ENCODE results near the gene ACAA1. TPM values are rescaled to one million over a fixed set of nuclear protein-coding genes. Genes with fewer than 3 reads are reported as not detected.
A peak's percentile ranks its signal among the peaks of the same experiment; 100 is the strongest.
"Not testable (repeated sequence)": the region's sequence is repeated elsewhere in the genome, so short reads cannot be mapped to it uniquely, and the experiment has no call there.

ACAA1 gene
- total RNA-seq, 1 donor, result 43.1 TPM

GRCh38 chr3:38137615-38138348, 855 bp upstream of the ACAA1 start:
- DNase-seq (ENCODE audit: low read depth in 2 of 3, low spot score in 2 of 3), result no peak

- DNase-seq (ENCODE audit: low read depth in 2 of 3, low spot score in 2 of 3), result no peak
These were observed 542 bp downstream of the ACAA1 start for GRCh38 chr3:38136393-38136776.

DNA sequence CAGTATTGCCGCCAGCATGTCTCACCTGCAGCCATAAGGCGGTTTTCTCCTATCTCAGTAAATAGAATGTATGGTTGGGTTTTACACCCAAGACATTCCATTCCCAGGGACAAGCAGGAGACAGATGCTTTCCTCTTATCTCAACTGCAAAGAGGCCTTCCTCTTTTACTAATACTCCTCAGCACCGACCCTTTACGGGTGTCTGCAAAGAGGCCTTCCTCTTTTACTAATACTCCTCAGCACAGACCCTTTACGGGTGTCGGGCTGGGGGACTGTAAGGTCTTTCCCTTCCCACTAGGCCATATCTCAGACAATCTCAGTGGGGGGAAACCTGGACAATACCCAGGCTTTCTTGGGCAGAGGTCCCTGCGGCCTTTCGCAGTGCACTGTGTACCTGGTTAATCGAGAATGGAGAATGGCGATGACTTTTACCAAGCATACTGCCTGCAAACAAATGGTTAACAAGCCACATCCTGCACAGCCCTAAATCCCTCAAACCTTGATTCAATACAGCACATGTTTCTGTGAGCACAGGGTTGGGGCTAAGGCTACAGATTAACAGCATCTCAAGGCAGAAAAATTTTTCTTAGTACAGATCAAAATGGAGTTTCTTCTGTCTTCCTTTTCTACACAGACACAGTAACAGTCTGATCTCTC, 1.2 kb downstream of the ACAA1 start:
- peak in 1 of 3 donors; percentile 56 for DNase-seq (ENCODE audit: low read depth in 2 of 3, low spot score in 2 of 3)

DNA sequence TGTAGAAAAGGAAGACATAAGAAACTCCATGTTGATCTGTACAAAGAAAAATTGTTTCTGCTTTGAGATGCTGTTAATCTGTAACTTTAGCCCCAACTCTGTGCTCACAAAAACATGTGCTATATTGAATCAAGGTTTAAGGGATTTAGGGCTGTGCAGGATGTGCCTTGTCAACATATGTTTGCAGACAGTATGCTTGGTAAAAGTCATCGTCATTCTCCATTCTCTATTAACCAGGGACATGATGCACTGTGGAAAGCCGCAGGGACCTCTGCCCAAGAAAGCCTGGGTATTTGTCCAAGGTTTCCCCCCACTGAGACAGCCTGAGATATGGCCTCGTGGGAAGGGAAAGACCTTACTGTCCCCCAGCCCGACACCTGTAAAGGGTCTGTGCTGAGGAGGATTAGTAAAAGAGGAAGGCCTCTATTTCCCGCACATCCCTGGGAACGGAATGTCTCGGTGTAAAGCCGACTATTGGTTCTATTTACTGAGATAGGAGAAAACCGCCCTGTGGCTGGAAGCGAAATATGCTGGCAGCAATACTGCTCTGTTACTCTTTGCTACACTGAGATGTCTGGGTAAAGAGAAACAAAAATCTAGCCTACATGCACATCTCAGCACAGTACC, 2.3 kb downstream of the ACAA1 start:
- DNase-seq (ENCODE audit: low read depth in 2 of 3, low spot score in 2 of 3), result not testable (repeated sequence)

- DNase-seq (ENCODE audit: low read depth in 2 of 3, low spot score in 2 of 3), result no peak
These were observed 3.1 kb downstream of the ACAA1 start for GRCh38 chr3:38133557-38134405.

GRCh38 chr3:38133209-38133556, 3.7 kb downstream of the ACAA1 start:
- no peak for DNase-seq (ENCODE audit: low read depth in 2 of 3, low spot score in 2 of 3)

DNA sequence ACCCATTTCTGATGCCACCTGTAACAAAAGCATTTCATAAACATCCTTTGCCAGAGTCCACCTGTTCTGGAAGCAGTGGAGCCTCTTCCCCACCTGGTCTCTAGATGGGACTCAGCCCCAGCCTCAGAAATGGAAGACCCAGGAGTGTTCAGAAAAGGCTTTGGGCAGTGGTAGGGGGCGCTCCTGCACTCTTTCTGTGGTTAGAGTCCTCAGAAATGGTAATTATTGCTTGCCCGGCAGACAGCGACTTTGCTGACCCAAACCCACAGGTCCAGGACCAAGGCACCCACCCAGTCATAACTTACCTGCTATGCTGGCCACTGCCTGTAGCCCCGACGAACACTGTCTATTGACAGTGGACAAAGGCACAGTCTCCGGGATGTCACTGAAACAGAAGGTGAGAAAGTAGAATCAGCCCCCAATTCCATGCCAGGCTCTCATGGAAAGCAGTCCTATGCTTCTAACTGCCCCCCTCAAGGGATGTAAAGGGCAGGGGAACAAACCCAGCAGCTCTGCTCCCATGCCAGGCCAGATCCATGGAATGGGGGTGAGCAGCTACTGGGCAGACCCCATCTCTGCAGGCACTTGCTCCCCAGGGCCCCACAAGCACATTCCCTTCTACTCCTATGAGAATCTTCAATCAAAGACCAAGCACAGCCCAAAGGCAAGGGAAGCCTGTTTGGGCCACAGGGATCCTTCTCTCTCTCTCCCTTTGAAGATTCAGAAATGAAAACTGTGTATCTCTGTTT, 5.1 kb downstream of the ACAA1 start:
- peak in 1 of 3 donors; percentile 42 for DNase-seq (ENCODE audit: low read depth in 2 of 3, low spot score in 2 of 3)

DNA sequence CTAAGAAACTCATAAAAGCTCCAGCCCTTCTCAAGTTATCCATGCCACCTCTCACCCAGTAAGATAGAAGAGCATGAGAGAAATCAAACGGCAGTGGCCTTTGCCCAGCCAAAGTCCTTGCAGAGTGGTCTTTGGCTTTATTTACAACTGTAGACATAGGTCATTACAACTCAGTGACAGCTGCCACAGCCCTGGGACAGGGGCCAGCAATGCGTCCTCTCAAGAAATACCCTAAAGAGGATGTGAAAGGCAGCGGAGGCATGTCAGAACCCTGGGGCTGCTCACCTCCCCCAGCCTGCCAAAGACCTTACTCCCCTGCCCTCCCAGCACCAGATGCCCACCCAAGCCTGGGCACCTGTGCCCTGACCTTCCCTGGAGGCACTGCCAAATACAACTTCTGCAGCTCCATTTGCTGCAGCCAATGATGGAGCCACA, 6.3 kb downstream of the ACAA1 start:
- DNase-seq (ENCODE audit: low read depth in 2 of 3, low spot score in 2 of 3), result no peak

DNA sequence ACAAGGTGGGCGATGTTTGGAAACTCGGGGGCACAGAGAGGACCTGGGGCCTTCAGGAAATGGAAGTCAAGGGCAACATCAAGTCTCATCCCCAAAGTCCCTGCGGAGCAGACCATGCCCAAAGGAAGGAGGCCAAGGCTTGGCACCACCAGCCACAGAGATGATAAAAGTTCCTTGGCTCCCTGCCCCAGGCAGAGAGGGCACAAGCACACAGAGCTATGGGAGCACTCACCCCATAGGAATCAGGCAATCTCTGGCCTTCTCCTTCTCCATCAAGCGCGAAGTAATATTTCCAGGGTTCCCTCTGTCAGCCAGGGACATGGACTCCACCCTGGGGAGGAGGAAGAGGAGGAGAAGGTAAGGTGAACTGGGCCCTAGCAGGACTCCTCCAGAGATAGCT, 7.9 kb downstream of the ACAA1 start:
- no peak for DNase-seq (ENCODE audit: low read depth in 2 of 3, low spot score in 2 of 3)

DNA sequence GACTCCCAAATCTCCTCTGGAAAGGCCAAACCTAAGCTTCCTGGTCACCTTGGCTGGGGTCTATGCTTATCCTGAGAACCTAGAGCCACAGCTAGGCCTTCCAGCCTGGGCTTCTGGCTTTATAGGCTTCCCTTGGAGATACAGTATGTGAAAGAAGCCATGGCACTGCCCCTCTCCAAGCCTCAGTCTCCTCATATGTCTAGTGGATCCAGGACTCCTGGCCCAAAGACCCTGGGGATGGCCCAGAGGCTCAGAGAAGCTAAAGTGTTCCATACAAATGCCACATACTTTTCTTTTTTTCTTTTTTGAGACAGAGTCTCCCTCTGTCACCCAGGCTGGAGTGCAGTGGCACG, 8.6 kb downstream of the ACAA1 start:
- DNase-seq (ENCODE audit: low read depth in 2 of 3, low spot score in 2 of 3), result no peak

DNA sequence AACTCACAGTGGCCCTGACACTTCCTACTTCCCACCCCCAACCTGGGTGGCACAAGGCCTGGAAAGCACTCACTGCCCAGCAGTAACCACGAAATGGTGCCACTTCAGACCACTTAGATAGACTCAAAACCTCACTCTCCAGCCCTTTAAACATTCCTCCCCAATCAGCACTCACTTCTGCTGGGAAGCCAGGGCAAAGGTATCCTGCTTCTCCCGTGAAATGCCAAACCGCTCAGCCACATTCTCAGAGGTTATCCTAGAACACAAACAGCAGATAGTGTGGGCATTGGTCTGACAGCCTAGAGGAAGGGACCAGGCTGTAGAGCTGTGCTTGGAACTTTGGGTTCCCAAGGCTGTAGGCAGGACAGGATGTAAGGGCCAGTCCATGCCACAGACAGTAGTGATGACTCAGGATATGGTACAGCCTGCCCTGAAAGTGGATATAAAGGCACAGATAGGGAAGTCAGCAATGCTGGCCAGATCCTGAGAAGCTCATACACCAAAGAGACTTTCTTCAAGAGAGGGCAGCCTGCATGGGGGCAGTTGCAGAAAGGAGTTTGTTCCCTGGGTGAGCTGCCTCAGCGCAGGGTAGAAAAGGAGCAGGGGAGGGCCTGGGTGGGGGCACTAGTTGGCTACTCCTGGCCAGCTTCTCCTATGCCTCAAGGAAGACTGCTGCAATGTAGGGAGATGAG, 9.2 kb downstream of the ACAA1 start:
- DNase-seq (ENCODE audit: low read depth in 2 of 3, low spot score in 2 of 3), result no peak

DNA sequence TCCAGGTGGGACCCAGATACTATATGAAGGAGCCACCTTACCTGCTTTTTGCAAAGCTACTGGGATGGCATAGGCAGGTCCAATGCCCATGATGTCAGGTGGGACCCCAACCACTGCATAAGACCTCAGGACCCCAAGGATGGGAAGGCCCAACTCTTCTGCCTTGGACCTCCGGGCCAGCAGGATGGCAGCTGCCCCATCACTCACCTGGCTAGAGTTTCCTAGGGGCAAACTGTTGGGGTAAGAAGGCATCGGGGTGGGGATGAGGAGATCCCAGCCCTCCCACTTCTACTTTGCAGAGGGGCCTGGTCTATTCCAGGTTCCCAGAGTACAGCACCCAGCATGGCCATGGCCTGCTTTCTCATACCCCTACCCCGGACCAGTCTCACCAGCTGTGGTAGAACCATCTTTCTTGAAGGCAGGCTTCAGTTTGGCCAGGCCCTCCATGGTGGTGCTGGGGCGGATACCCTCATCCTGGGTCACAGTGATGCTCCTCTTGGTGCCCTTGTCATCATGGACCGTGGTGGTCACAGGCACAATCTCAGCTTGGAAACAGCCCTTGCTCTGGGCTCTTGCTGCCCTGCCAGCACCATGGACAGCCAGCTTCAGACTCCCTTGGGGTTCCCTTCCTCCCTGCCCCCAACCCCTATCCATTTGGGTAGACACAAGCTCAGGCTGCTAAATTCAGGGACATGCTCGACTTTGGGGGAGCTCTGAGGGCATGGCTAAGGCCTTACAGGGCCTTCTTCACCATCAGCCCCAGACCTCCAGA, 10.6 kb downstream of the ACAA1 start:
- DNase-seq (ENCODE audit: low read depth in 2 of 3, low spot score in 2 of 3), result no peak

DNA sequence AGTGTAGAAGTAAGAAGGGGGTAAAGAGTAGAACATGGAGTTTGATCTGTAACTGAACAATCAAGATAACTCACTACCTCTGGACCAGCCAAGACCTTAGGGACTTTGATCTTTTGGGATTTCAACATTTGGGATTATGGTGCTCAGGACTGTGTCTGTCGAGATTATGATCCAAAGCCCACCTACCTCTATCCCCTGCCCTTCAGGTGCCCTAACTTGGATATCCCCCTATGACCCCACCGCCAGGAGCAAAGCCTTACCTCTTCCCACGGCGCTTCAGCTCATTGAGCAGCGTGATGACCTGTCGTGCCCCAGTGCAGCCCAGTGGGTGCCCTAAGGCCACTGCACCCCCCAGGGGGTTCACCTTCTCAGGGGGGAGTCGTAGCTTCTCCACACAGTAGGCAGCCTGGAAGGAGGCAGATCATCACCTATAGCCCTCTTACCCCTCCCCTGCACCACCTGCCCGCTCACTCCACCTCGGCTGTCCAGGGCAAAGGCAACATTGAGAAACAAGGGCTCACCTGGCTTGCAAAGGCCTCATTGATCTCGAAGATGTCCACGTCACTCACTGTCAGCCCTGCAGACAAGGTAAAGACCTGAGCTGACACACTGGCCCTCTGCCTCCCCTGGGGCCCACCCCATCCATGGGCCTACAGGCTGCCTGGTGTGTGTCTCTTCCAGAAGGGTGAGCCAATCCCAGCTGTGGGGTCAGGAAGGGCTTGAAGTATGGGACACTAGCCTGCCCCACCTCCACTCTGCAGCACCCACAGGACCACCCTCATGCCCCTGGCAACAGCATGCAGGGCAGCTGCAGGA, 11.4 kb downstream of the ACAA1 start:
- no peak for DNase-seq (ENCODE audit: low read depth in 2 of 3, low spot score in 2 of 3)

DNA sequence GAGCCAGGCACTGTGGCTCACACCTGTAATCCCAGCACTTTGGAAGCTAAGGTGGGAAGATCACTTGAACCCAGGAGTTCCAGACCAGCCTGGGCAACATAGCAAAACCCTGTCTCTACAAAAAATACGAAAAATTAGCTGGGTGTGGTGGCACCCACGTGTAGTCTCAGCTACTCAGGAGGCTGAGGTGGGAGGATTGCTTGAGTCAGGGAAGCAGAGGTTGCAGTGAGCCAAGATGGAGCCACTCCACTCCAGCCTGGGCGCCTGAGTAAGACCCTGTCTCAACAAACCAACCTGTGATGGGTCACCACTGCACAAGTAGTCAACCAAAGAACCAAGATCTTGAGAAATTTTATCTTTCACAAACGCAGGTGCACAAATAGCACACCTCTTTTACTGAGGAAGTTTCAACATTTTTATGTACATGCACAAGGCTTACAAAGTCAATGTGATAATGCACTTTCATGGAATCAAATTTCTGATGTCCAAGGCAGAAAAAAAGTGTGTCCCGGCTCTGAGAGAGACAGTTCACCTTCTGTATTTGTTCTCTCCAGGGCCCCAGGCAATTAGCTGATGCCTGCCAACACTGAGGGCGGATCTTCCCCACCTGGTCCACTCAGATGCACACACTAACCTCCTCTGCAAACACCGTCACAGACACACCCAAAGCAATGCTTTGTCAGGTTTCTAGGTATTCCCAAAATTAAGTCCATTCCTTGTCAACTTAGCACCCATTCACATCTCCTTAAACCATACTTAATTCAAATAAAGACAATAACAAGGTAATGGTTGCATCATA, 12.4 kb downstream of the ACAA1 start:
- no peak for DNase-seq (ENCODE audit: low read depth in 2 of 3, low spot score in 2 of 3)

- no peak for DNase-seq (ENCODE audit: low read depth in 2 of 3, low spot score in 2 of 3)
These were observed 14.1 kb downstream of the ACAA1 start for GRCh38 chr3:38122712-38123290.

DNA sequence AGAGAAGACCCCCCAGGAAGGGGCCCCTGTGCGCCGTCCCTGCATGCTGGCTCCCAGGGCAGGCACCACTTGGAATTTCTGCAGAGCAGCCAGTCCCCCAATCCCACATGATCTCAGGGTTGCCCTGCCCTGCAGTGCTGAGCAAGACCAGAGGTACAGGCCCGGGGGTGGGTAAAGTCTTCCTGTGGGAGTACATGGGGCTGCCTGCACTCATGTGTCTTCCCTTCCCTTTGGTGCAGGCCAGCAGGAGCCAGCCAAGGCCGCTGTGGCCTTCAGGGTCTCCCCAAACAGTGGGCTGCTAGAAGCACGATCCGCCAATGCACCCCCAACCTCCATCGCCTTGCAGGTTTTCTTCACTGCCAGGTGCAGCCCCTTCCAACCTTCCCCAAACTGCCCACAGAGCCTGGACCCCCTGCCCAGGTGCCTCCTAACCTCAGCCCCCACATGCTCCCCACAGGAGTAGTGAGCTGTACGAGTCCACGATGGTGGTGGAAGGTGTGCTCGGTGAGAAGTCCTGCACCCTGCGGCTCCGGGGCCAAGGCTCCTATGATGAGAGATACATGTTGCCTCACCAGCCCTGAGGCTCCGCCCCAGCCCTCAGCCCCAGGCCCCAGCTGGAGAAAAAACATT, 15.0 kb downstream of the ACAA1 start:
- DNase-seq (ENCODE audit: low read depth in 2 of 3, low spot score in 2 of 3), result no peak

DNA sequence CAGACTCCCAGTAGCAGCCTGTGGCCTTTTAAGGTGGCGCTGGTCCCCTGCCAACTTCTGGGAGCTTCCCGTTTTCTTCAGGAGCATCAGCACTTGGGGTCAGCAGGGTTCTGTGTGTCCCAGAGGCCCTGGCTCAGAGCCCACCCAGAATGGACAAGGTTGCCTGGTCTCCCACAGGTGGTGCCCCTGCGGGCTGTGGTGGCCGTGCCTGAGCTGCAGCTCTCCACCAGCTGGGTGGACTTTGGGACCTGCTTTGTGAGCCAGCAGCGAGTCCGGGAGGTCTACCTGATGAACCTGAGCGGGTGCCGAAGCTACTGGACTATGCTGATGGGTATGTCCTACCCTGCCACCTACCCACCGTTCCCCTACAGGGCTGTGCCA, 15.5 kb downstream of the ACAA1 start:
- DNase-seq (ENCODE audit: low read depth in 2 of 3, low spot score in 2 of 3), result no peak
